Measurements from ENCODE around the gene ATP1A1. TPM values are rescaled to one million over a fixed set of nuclear protein-coding genes. Genes with fewer than 3 reads are reported as not detected.

ATP1A1 gene
- total RNA-seq, 1 experiment from 2014 or later, result 116 TPM

DNA sequence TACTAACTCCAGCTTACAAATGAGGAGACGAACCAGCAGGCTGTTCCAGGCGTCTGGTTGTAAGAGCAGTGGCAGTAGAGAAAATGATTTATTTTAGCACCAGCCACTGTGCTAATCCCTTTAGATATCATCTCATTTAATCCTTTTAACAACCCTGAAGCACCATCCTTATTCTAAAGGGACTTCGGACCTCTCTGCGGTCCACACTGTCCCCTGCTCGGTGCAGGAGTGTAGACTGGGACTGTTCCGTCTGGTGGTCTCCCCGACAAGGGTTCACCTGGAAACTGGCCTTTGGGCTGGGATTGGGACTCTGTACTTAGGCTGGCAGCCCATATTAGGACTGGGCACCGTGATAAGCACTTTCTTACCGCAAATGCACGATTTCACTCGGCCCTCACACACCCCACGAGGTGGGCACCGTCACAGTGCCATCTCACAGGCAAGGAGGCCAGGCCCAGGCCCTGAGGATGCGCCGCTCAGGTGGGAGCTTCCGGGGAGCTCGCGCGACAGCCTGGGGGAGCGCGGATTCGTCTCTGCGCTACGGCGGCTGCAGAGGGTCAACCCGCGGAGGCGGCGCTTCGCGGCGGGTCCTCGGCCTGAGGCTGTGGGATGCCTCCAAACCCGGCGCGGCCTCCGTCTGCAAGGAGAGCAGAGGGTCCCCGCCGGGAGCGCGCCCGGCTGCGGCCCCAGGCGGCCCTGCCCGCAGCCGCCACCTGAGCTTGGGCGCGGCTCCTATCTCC, 45.2 kb downstream of the ATP1A1 start:
- in situ Hi-C loops (cut with HindIII; ENCODE audit: low pct_unique_long_range_greater_than_20kb, low sequenced_read_pairs), result no loop called here

DNA sequence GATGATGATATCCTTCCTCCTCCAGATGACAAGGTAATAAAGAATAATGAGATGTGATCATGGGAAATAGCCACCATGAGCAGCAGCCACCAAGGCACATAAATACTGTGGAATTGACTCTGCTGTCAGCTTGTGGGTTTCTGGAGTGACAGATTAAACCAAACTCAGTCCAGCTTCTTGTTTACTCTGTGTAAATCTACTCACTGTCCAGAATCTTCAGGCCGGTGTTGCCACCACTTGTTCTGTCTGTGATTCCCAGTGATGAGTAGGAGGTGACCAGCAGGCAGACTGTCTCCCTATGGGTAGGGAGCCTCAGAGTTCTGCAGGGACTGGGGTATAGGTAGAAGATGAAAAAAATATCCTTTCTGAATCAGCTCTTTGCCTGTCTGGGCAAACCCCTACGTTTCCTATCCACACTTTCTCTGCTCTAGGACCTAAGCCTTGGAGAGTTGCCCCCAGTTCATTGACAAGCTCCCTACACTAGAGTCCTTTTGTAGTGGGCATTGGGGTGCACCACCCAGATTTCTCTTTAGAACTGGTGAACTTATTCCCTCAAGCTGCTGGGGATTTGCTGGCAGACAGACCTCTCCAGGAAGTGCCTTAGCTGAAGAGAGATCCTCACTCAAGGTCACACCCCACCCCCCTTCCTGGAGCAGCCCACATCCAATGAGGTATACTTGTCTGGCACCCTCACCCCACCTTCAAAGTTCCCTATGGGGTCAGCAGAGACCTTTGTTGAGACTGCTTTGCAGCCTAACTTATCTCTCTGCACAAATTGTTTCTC, 47.6 kb downstream of the ATP1A1 start:
- DNase-seq (ENCODE audit: low read depth), result no peak
- in situ Hi-C loops (cut with HindIII; ENCODE audit: low pct_unique_long_range_greater_than_20kb, low sequenced_read_pairs), result no loop called here

More for the DNA sequence above, 45.2 kb downstream of the ATP1A1 start:
- DNase-seq (ENCODE audit: low read depth), result peak; percentile 63

DNA sequence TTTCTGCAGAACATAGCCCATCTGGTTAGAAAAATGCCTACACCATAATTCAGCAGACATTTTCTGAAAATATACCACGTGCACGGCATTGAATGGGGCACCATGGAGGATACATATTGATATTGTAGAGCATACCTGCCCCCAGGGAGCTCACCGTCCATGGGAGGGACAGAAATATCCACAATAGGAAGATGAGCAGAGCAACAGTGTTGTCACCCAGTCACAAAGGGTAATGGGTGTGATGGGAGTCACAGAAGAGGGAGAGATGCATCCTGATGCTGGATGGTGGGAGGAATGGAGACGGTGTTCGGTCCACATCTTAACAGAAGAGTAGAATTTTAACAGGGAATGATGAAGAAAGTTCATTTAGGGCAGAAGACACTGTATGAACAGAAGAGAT, 51.4 kb downstream of the ATP1A1 start:
- no peak for DNase-seq (ENCODE audit: low read depth)
- in situ Hi-C loops (cut with HindIII; ENCODE audit: low pct_unique_long_range_greater_than_20kb, low sequenced_read_pairs), result no loop called here

DNA sequence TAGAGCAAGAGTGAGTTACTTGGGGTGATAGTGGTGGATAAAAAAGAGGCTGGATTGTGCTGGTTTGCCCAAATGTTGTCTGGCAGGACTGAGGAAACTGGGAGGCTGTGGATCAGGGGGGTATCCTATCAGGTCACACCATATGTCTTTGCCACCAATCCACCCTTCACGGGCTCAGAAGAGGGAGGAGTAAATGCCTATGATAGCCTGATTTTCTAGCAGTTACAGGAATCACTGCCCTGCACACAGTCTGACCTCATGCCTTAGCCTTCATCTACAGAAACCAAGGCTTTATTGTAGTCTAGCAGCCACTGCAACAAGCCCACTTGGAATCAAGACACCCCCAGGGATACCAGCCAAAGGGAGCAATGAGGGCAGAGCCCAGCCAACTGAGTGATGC, 51.8 kb downstream of the ATP1A1 start:
- in situ Hi-C loops (cut with HindIII; ENCODE audit: low pct_unique_long_range_greater_than_20kb, low sequenced_read_pairs), result no loop called here
- no peak for DNase-seq (ENCODE audit: low read depth)

DNA sequence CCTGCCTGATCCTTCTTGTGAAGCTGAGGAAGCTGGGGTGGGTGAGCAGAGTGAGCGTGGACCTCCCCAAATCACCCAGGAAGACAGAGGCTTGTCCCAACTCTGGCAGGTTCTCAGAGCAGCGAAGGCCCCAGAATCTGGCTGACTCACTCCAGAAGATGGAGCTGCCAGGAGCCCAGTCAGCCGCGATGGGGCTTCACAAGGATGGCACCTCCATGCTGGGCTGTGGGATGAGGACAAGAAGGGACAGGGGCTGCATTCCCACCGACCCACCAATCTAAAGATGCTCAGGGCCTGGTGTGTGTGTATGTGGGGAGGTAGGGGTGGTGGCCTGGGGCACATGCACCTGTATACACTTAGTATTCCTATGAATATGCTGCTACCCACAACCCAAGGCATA, 52.9 kb downstream of the ATP1A1 start:
- no peak for DNase-seq (ENCODE audit: low read depth)
- in situ Hi-C loops (cut with HindIII; ENCODE audit: low pct_unique_long_range_greater_than_20kb, low sequenced_read_pairs), result no loop called here

DNA sequence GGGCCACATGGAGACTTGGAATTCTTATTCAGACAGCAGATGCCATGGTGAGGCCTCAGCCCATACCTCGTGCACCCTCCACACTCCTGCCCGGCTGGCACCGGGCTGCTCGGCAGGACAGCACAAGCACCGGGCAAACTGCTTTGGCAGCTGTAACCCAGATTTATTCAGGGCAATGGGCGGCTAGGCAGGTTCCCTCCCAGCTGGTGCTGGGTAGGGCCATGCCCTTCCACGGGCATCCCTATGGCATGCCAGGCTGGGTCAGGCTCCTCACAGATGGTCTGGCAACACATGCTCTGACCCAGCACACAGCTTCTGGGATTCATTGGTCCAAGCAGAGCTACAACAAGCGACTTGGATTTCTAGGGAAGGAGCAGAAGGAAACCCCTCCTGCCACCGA, 53.4 kb downstream of the ATP1A1 start:
- in situ Hi-C loops (cut with HindIII; ENCODE audit: low pct_unique_long_range_greater_than_20kb, low sequenced_read_pairs), result no loop called here

DNA sequence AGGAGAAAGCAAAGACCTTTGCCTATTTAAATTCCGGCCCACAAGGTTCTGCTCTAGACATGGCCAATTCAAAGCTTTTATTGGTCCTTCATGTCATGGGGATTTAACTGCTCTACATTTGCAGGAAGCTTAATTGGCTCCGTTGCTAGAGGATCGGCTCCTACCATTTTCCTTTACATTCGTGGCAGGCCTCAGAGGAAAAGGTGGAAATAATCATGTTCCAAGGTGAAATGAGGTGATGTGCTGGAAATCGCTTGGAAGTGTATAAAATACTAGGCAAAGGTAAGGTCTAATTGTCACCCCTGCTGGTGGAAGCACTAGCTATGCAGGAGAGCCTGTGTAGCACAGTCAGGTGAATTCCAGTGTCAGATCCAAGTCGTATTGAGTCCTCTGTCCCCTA, 55.5 kb downstream of the ATP1A1 start:
- in situ Hi-C loops (cut with HindIII; ENCODE audit: low pct_unique_long_range_greater_than_20kb, low sequenced_read_pairs), result no loop called here
- no peak for DNase-seq (ENCODE audit: low read depth)

More for the DNA sequence above, 53.4 kb downstream of the ATP1A1 start:
- no peak for DNase-seq (ENCODE audit: low read depth)

DNA sequence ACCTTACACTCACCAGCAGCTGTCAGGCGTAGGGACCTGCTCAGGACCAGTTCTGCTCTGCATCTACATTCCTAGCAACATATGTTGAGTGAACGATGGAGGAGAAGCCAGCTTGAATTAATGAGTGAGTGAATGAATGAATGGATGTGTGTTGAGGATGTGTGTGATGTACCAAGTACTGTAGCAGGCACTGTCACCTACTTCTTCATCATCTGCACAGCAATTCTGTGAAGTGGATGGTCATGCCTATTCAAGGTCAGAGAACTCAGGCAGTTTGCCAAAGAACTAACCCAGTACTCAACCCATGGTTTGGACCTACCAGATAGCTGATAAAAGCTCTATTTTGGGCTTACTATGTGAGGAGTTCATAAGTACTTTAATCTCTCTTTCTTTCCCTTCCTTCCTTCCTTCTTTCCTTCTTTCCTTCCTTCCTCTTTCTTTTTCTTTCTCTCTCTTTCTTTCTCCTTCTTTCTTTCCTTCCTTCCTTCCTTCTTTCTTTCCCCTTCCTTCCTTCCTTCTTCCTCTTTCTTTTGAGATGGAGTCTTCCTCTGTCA, 56.9 kb downstream of the ATP1A1 start:
- no peak for DNase-seq (ENCODE audit: low read depth)

DNA sequence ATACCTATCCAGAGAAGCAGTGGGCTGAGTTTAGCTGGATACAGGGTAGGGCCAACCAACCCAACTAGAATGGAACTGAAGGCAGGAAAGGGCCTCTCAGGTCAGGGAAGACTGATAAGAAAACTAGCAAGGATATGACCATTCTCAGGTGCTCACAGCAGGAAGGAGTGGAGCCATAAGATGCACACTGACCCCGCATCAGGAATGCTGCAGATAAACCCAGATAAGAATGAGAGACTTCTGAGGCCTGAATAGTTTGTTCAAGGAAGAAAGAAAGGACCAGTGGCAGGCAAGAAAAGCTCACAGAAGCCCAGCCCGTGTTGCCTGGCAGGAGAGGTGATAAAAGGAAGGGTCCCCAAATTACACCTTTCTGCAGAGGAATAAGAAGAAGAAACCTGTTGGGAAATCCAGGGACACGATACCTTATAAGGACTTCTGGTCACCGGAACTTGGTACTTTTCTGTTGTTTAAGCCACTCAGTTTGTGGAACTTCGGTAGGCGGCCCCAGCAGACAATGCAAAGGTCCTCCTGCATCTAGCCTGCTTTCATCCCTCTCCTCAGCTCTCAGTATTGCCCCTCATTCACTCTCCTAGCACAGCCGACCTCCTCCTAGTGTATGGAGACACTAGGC, 58.9 kb downstream of the ATP1A1 start:
- in situ Hi-C loops (cut with HindIII; ENCODE audit: low pct_unique_long_range_greater_than_20kb, low sequenced_read_pairs), result no loop called here
- DNase-seq (ENCODE audit: low read depth), result no peak

More for the DNA sequence above, 56.9 kb downstream of the ATP1A1 start:
- in situ Hi-C loops (cut with HindIII; ENCODE audit: low pct_unique_long_range_greater_than_20kb, low sequenced_read_pairs), result no loop called here

DNA sequence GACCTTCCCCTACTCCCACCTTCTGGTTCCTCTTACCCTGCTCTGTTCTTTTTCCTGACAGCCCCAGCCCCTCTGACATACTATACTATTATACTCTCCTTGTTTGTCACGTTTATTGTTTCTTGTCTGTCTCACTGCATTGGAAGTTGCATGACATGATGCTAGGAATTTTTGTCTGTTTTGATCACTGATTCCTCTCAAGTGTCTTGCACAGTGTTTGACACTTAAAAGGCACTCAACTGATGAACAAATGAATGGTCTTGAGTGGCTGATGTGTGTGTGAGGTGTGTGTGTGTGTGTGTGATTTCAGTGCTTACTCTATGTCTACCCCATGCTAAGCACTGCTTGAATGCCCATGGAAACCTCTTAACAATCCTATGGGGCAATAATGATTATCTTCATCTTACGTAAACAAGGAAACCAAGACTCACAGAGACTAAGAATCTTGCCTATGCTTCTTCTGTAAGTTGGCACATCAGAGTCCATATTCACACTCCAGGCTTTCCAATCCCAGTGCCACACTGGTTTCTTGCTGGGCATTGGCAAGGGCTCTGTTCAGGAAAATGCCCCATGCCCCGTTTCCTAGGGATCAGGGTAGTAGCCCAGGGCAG, 59.7 kb downstream of the ATP1A1 start:
- in situ Hi-C loops (cut with HindIII; ENCODE audit: low pct_unique_long_range_greater_than_20kb, low sequenced_read_pairs), result no loop called here

DNA sequence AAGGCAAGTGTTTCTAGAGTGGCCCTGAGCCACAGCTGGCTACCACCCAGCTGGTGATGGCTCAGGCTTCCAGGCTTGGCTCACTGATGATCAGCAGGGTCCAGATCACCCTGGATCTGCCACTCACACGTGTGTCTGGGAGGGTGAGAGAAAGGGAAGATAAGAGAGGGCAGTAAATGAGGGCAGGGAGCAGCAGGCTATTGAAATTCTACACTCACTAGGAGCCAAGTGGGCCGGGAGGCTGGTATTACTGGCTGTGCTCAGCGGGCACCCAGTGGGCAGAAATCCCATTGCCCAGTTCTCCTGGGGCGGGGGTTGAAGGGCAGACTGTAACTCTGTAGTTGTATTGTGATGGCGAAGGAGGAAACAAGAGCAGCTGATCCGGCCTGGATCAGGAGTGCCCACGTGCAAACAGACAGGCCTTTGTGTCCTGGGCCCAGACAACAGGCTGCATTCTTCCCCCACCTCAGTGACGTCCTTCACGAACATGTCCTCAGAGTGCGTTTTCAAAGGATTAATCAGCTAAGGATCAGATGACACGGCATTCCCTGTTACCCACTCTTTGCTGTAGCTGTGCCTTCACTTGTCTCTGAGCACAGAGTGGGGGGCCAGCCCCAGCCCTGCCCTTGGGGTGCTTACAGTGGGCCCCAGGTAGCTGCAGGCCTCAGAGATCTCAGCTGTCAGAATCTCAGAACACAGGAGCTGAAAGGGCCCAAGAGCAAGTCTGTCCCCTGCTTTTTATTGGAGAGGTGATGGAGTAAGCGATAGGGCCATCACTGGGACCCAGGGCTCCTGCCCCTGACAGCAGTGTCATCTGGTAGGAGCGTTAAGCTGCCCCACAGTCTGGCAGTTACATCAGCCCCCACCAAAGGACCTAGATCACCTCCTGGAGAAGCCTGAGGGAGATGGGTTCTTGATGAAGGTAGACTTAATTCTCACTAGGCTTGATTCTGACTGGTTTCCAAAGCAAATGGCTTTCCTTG, 60.5 kb downstream of the ATP1A1 start:
- in situ Hi-C loops (cut with HindIII; ENCODE audit: low pct_unique_long_range_greater_than_20kb, low sequenced_read_pairs), result no loop called here
- DNase-seq (ENCODE audit: low read depth), result no peak

More for the DNA sequence above, 59.7 kb downstream of the ATP1A1 start:
- no peak for DNase-seq (ENCODE audit: low read depth)

DNA sequence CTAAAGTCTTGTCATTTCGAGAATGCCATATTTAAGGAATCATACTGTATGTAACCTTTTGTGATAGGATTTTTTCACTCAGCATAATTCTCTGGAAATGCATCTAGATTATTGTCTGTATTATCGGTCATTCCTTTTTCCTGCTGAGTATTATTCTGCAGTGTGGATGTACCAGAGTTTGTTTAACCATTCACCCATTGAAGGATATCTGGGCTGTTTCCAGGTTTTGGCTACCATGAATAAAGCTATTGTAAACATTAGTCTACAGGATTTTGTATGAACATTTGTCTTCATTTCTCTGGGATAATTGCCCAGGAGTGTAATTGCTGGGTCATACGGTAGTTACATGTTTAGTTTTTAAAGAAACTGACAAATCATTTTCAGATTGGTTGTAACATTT, 61.8 kb downstream of the ATP1A1 start:
- no peak for DNase-seq (ENCODE audit: low read depth)
- in situ Hi-C loops (cut with HindIII; ENCODE audit: low pct_unique_long_range_greater_than_20kb, low sequenced_read_pairs), result no loop called here

DNA sequence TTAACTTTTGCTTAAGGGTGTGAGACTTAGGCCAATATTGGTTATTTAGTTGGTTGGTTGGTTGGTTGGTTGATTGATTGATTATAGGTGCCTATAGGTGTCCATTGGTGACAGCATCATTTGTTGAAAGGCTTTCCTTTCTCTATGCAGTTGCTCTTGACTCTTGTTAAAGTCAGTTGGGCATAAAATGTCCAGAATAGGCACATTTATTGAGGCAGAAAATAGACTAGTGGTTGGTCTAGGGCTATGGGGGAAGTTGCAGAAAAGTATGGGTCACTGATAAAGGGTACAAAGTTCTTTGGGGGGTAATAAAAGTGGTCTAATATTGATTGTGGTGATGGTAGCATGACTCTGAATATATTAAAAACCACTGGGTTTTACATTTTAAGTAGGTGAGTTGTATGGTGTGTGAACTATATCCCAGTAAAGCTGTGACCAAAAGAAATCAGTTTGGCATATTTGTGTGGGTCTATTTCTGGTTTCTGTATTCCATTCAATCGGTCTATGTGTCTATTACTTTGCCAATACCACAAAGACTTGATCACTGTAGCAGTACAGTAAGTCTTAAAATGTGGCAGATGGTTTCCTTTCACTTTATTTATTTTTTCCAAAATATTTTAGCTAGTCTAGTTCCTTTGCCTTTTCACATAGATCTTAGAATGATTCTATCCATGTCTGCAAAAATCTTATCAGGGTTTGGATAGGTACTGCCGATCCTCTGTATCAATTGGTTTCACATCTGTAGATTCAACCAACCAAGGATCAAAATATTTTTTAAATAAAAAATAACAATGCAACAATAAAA, 63.0 kb downstream of the ATP1A1 start:
- in situ Hi-C loops (cut with HindIII; ENCODE audit: low pct_unique_long_range_greater_than_20kb, low sequenced_read_pairs), result no loop called here
- no peak for DNase-seq (ENCODE audit: low read depth)

DNA sequence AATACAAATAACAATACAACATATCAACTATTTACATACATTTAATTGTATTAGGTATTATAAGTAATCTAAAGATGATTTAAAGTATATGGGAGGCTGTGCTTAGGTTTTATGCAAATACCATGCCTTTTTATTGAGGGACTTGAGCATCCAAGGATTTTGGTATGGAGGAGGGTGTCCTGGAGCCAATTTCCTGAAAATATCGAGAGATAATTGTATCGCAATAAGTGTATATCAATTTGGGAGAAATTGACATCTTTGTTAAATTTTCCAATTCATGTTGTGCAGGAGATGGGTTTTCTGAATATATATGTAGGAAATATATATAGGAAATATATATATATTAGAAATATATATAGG, 63.5 kb downstream of the ATP1A1 start:
- in situ Hi-C loops (cut with HindIII; ENCODE audit: low pct_unique_long_range_greater_than_20kb, low sequenced_read_pairs), result no loop called here
- no peak for DNase-seq (ENCODE audit: low read depth)

DNA sequence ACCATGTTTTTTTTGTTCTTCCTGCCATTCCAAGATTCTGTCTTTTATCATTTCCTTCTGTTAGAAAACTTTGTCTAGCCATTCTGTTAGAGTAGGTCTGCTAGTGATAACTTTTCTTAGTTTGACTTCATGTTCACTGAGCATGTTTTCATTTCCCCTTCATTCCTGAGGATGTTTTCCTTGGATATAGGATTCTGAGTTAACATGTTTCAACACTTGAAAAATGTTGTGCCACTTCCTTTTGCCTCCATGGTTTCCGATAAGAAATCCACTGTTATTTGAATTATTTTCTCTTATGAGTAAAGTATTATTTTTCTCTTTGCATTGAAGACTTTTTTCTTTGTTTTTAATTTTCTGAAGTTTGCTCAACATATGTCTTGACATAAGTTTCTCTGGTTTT, 66.7 kb downstream of the ATP1A1 start:
- in situ Hi-C loops (cut with HindIII; ENCODE audit: low pct_unique_long_range_greater_than_20kb, low sequenced_read_pairs), result no loop called here
- no peak for DNase-seq (ENCODE audit: low read depth)

DNA sequence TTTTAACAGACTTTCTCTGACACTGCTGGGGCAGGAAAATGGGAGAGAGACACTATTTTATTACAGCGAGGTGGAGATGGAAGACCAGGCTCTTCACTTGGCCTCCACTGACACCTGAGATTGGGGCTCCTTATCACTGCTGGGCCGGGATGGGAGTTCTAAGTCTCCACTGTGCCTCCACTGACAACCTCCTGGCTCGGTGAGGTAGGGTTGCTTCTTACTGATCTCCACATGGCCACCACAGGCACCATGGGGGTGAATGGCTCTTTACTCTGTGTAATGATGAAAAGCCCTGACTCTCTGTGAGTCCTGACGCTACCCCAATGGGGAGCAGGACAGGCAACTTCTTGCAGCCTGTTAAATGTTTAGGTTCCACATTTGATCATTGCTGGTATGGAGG, 67.7 kb downstream of the ATP1A1 start:
- in situ Hi-C loops (cut with HindIII; ENCODE audit: low pct_unique_long_range_greater_than_20kb, low sequenced_read_pairs), result no loop called here
- no peak for DNase-seq (ENCODE audit: low read depth)

DNA sequence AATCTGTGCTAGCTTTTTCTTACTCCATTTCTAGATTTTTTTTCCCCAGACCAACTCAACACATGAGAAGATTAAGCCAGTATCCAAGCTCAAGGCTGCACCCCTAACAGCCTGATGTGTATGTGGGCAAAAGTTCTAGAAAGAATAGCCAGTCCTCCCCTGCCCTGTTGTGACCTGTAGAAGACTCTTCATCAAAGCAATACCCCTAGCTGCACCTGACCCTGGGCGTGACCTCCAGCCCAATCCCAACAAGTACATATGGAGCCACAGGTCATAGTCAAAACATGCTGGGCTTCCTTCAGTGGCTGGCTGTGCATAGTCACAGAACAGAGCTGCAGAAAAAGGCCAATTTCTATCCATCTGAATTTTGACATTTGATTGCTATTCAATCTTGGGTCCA, 72.5 kb downstream of the ATP1A1 start:
- in situ Hi-C loops (cut with HindIII; ENCODE audit: low pct_unique_long_range_greater_than_20kb, low sequenced_read_pairs), result no loop called here
- no peak for DNase-seq (ENCODE audit: low read depth)

Data from Caki2 (cell line).